Sciatic nerve (tissue), 2 donors: ENCODE measurements around the gene HBA1. TPM values are rescaled to one million over a fixed set of nuclear protein-coding genes. Genes with fewer than 3 reads are reported as not detected.
"Not testable (repeated sequence)": the region's sequence is repeated elsewhere in the genome, so short reads cannot be mapped to it uniquely, and the experiment has no call there.

Experiments
- ATAC-seq: fragments of 200-7000 bp; cut with Tn5 transposase; one replicate; pipeline ENCODE4 v1.9.1; 2020; ENCODE audit warnings: mild to moderate bottlenecking, moderate library complexity
- DNase-seq: peaks from one replicate; pipeline ENCODE4 v3.0.0-alpha.2; 2020; ENCODE audit warnings: low spot score
- intact Hi-C: fragments of 100-400 bp; cut with DNase I; formaldehyde crosslinking; loops from one replicate; pipeline ENCODE4 v1.14.2; 2022
- total RNA-seq: library from RNA; stranded (reverse); fragmentation: NEBNext Ultra II Directional; extraction: Animal tissue kit (Norgen Biotek cat#: 25700); gene quantifications from one replicate; pipeline ENCODE4 v1.2.1, GENCODE V29; 2021
- donor health status: DM: no; HTN: no; CAD: no.
- donor health status: DM: no; HTN: no; CAD: no.

Gene HBA1
- total RNA-seq, 1 donor from 2014 or later, result 11,060 TPM

DNA sequence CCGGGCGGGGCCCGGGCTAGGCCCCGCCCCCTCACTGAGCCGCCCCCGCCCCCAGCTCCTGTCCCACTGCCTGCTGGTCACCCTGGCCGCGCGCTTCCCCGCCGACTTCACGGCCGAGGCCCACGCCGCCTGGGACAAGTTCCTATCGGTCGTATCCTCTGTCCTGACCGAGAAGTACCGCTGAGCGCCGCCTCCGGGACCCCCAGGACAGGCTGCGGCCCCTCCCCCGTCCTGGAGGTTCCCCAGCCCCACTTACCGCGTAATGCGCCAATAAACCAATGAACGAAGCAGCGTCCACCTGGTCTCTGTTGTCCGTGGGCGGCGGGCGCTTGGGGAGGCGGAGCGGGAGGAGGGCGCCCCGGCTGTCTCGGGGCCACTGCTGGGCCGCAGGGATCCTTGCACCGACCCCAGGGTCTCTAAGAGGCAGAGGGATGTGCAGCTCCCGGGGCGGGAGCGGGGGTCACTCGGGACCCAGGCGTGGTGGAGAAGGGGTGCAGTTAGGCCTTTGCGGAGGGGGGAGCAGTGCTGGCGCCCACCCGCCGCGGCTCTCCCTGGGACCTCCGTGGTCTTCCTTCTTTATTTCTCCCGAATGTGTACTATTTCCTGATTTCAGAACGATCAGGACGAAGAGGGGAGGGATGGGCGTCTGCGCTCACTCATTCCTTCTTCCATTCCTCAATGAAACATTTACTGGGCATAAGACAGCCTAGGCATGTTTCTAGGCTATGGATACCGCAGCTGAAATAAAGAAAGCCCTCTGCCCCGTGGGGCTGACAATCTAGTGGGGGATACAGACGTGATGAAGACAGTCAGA, 22.1 kb upstream of the HBA1 start:
- ATAC-seq (no peak), DNase-seq (no peak)
- intact Hi-C loops, result no loop called here

DNA sequence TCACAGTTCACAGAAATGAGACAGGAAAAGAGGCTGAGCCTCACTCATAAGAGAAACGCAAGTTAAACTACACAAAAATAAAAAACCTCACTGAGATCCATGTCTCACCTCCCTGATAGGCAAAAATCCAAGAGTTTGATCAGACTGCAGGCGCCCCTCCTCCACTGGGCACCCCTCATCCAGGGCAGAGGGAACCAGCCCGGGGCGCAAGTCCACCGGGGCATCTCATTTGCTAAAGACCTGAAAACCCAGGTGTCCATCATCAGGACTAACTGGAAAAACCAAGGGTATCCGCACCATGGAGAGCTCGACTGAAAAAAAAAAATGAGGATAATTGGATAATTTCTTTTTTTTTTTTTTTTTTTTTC, 21.5 kb upstream of the HBA1 start:
- intact Hi-C loops, result no loop called here
- no peak for ATAC-seq

DNA sequence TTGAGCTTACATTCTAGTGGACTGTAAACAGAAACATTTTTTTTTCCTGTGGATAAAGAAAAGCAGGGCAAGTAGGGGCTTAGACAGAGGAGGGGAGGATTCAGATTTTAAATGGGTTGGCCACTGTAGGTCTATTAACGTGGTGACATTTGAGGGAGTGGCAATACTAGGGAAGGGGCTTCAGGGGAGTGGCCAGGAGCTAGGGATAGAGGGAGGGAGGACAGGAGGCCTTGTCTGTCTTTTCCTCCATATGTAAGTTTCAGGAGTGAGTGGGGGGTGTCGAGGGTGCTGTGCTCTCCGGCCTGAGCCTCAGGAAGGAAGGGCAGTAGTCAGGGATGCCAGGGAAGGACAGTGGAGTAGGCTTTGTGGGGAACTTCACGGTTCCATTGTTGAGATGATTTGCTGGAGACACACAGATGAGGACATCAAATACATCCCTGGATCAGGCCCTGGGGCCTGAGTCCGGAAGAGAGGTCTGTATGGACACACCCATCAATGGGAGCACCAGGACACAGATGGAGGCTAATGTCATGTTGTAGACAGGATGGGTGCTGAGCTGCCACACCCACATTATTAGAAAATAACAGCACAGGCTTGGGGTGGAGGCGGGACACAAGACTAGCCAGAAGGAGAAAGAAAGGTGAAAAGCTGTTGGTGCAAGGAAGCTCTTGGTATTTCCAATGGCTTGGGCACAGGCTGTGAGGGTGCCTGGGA, 17.2 kb upstream of the HBA1 start:
- DNase-seq (no peak), ATAC-seq (no peak)
- intact Hi-C loops, result no loop called here

More for the DNA sequence above, 21.5 kb upstream of the HBA1 start:
- DNase-seq, result no peak

DNA sequence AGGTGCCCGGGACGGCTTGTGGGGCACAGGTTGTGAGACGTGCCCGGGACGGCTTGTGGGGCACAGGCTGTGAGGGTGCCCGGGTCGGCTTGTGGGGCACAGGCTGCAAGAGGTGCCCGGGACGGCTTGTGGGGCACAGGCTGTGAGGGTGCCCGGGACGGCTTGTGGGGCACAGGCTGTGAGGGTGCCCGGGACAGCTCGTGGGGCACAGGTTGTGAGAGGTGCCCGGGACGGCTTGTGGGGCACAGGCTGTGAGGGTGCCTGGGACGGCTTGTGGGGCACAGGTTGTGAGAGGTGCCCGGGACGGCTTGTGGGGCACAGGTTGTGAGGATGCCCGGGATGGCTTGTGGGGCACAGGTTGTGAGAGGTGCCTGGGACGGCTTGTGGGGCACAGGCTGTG, 16.2 kb upstream of the HBA1 start:
- DNase-seq, intact Hi-C loops, ATAC-seq: not testable (repeated sequence)

DNA sequence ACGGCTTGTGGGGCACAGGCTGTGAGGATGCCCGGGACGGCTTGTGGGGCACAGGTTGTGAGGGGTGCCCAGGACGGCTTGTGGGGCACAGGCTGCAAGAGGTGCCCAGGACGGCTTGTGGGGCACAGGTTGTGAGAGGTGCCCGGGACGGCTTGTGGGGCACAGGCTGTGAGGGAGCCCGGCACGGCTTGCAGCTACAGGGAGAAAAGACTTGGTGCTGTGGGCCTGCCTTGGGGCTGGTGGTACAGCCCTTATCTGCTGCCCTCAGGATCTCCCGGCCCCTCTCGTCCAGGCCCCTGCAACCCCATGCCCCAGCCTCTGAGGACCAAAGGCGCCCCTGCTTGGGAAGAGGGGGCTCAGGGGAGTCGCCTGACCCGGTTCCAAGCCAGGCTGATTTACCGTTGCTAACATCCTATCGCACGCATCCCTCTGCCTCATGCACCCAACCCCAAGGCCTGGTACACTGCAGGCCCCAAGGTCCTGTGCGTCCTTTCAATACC, 15.7 kb upstream of the HBA1 start:
- DNase-seq (no peak), ATAC-seq (no peak)
- intact Hi-C loops, result no loop called here

DNA sequence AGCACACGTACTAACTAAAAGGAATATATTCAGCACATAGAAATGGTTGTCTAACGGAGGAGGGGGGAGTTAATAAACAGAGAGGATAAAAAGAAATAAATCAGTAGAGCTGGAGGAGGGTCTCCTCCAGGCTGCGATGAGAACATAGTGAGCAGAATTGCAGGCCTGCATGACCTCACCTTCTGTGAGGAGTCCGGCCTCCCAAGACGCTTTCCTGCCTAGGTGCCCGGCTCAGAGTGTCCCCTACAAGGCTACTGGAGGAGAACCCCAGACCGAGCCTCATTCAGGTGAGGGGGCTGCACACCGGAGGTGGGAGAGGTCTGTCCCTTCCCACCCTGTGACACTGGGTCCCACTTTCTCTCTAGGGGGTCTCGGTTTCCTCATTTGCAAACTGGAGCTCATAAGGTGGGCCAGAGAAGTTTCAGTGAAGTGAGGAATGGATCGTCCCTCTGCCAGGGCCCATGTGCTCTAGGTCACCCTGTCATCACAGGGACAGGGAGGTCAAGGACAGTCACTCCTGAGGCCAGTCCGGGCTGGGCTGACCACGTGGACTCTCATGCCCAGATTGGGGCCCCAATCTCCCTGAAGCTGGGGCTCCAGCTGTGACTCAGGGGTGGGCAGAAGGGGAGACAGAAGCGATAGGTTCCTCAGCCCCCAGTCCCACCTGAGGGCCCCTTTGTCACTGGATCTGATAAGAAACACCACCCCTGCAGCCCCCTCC, 14.0 kb upstream of the HBA1 start:
- intact Hi-C loops, result no loop called here
- DNase-seq (no peak), ATAC-seq (no peak)

DNA sequence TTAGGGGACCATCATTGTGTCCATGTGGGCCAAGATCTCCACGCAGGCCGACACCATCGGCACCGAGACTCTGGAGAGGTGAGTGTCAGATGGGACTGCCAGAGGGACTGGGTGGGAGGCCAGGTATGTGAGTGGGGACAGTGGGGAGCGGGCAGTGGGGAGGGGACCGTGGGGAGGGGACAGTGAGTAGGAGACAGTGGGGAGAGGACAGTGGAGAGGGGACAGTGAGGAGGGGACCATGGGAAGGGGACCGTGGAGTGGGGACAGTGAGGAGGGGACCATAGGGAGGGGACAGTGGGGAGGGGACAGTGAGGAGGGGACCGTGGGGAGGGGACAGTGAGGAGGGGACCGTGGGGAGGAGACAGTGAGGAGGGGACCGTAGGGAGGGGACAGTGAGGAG, 13.3 kb upstream of the HBA1 start:
- ATAC-seq, intact Hi-C loops, DNase-seq: not testable (repeated sequence)

DNA sequence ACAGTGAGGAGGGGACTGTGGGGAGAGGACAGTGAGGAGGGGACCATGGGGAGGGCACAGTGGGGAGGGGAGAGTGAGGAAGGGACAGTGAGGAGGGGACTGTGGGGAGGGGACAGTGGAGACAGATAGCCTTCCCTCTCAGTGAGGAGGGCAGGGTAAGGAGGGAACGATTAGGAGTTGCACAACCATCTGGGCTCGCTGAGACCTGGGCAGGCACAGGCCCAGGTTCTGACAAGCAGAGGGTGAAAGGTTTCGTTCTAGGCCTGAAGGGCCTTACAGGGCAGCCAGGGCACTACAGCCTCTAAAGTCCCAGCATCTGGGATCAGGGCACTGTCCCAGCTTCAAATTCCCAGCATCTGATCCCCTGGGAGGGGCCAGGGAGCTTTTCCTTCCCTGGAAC, 12.8 kb upstream of the HBA1 start:
- peak; percentile 46 for ATAC-seq
- intact Hi-C loops, DNase-seq: not testable (repeated sequence)

DNA sequence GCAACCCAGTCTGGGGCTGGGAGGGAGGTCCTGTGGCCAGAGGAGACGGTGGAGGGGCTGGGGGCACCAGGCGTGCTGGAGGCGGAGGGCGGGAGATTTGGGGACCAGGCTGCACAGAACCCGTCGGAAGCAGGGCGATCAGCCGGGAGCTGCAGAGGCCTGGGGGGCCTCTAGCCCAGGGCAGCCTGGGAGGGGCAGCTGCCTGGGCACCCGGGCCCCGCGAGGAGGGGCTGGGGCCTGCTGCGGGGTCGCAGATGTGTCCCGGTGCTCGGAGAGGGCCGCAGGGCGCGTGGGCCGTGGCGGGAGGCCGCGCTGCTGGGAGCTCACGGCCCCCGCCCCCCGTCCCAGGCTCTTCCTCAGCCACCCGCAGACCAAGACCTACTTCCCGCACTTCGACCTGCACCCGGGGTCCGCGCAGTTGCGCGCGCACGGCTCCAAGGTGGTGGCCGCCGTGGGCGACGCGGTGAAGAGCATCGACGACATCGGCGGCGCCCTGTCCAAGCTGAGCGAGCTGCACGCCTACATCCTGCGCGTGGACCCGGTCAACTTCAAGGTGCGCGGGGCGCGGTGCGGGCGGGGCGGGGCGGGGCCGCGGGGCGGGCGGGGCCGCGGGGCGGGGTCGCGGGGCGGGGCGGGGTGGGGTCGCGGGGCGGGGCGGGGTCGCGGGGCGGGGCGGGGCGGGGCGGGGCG, 12.2 kb upstream of the HBA1 start:
- intact Hi-C loops, DNase-seq, ATAC-seq: not testable (repeated sequence)

DNA sequence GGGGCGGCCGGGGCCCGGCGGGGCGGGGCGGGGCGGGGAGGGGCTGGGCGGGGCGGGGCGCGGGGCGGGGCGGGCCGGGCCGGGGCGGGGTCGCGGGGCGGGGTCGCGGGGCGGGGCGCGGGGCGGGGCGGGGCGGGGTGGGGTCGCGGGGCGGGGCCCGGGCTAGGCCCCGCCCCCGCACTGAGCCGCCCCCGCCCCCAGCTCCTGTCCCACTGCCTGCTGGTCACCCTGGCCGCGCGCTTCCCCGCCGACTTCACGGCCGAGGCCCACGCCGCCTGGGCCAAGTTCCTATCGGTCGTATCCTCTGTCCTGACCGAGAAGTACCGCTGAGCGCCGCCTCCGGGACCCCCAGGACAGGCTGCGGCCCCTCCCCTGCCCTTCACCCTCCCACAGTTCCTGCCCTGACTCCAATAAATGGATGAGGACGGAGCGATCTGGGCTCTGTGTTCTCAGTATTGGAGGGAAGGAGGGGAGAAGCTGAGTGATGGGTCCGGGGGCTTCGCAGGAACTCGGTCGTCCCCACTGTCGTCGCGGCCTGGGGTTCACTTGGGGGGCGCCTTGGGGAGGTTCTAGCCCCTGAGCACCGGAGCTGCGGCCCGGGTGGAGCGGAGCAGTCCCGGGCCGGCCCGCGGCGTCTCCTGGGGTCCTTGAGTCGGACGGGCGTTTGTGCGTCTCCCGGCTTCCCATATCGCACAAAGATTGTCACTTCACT, 11.5 kb upstream of the HBA1 start:
- DNase-seq, result no peak
- intact Hi-C loops, result no loop called here
- no peak for ATAC-seq

DNA sequence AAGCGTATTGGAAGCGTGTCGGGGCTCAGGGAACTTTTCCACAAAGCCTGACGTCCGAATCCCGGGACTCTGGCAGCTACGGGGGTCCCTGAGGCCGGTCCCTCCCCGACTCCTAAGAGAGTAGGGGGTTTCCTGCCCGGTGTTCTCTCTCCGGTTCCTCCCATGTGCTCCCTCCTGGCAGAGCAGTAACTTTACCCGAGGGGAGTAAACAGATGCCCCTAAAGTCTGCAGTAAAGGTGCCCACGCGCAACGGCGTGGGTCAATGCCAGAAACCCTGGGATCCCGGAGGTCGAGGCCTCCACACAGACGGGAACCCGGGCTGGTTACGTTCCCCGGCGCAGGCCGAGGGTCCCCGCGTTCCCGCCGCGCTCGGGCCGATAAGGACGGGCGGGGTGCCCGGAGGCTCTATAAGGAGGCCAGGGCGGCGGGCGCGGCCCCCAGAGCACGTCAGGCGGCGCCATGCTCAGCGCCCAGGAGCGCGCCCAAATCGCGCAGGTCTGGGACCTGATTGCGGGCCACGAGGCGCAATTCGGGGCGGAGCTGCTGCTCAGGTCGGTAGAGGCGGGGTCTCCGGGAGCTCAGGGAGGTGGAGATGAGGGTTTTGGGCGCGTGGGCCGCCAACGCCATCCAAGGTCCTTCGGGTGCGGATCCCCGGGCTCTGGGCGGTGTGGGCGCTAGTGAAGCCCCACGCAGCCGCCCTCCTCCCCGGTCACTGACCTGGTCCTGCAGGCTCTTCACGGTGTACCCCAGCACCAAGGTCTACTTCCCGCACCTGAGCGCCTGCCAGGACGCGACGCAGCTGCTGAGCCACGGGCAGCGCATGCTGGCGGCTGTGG, 10.7 kb upstream of the HBA1 start, which contains the start of gene HBM:
TSS of gene HBM (plus strand) at position 440 of the 836 bp plus-strand sequence. CDS start at position 460, 20 bp downstream.
- DNase-seq (no peak), ATAC-seq (no peak)
- intact Hi-C loops, result no loop called here

DNA sequence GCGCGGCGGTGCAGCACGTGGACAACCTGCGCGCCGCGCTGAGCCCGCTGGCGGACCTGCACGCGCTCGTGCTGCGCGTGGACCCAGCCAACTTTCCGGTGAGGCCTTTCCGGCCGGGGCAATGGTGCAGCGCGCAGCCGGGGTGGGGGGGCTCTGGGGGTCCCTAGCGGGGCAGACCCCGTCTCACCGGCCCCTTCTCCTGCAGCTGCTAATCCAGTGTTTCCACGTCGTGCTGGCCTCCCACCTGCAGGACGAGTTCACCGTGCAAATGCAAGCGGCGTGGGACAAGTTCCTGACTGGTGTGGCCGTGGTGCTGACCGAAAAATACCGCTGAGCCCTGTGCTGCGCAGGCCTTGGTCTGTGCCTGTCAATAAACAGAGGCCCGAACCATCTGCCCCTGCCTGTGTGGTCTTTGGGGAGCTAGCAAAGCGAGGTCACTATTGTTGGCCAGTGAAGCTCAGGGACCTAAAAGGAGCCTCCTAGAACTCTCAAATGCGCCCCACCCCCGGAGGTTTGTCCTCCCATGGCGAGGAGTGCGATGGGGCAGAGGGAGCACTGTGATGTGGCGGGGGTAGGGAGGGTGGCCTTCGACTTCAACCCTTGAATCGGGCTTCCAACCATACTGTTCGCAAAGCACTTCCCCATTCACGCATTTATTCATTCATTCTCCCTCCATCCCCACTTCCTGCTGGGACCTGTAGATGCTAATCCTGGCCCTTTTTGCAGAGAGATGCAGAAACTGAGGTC, 9.9 kb upstream of the HBA1 start:
- no peak for ATAC-seq
- DNase-seq, result no peak
- intact Hi-C loops, result no loop called here

DNA sequence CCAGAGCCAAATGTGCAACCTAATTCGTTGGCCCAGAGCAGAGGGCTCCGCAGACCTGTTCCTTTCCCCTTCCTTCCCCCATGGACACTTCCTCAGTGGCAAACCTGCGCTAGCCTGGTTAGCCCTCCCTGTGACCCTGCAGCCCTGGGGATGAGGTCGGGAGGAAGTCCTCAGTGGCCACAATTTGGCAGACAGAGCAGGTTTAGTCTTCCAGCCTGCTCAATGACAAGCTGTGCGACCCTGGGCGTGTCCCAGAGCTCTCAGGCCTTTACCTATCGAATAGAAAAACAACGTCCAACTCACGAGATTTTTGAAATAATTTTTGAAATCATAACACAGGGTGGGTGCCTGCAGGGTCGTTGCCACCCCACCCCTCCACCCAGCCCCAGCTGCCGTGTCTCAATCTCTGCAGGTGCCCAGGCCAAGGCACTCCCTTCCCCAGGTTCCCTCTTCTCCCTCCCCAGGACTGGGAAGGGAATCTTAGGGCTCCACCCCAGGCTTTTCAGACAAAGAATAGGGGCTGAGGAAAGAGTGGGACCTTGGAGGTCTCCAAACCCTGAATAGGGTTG, 9.3 kb upstream of the HBA1 start:
- DNase-seq (no peak), ATAC-seq (no peak)
- intact Hi-C loops, result no loop called here

DNA sequence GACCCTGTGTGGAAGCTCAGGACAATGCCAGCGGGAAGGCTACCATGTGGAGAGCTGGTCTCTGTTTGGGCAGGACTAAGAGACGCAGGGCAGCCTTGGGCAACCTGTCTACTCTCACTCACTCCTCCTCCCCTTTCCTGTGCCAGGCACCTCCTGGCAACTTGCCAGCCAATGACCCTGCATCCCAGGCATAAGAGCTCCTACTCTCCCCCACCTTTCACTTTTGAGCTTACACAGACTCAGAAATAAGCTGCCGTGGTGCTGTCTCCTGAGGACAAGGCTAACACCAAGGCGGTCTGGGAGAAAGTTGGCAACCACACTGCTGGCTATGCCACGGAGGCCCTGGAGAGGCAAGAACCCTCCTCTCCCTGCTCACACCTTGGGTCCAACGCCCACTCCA, 8.1 kb upstream of the HBA1 start:
- intact Hi-C loops, result no loop called here
- no peak for DNase-seq
- no peak for ATAC-seq

DNA sequence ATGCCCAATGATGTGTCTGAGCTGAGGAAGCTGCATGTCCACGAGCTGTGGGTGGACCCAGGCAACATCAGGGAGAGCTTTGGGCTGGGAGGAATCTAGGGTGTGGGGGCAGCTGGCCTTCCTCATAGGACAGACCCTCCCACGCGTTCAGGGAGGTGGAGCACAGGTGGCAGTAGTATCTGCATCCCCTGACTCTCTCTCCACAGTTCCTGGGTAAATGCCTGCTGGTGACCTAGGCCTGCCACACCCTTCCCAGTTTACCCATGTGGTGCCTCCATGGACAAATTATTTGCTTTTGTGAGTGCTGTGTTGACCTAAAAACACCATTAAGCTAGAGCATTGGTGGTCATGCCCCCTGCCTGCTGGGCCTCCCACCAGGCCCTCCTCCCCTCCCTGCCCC, 7.5 kb upstream of the HBA1 start:
- DNase-seq (no peak), ATAC-seq (no peak)
- intact Hi-C loops, result no loop called here

DNA sequence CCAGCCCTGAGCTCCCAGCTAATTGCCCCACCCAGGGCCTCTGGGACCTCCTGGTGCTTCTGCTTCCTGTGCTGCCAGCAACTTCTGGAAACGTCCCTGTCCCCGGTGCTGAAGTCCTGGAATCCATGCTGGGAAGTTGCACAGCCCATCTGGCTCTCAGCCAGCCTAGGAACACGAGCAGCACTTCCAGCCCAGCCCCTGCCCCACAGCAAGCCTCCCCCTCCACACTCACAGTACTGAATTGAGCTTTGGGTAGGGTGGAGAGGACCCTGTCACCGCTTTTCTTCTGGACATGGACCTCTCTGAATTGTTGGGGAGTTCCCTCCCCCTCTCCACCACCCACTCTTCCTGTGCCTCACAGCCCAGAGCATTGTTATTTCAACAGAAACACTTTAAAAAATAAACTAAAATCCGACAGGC, 6.4 kb upstream of the HBA1 start:
- intact Hi-C loops, DNase-seq: not testable (repeated sequence)
- peak; percentile 53 for ATAC-seq

DNA sequence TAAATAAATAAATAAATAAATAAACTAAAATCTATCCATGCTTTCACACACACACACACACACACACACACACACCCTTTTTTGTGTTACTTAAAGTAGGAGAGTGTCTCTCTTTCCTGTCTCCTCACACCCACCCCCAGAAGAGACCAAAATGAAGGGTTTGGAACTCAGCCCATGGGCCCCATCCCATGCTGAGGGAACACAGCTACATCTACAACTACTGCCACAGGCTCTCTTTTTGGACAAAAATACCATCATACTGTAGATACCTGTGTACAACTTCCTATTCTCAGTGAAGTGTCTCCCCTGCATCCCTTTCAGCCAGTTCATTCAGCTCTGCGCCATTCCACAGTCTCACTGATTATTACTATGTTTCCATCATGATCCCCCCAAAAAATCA, 5.7 kb upstream of the HBA1 start:
- intact Hi-C loops, result no loop called here
- DNase-seq (no peak), ATAC-seq (no peak)
